GM23338 (cell line): ENCODE data around the gene ADAMTS17. TPM values are rescaled to one million over a fixed set of nuclear protein-coding genes. Genes with fewer than 3 reads are reported as not detected.

ENCODE experiments used
- ATAC-seq: fragments of 200-7000 bp; cut with Tn5 transposase; 3 replicates; pipeline ENCODE4 v1.9.1; 2020
- DNase-seq: peaks from one replicate; pipeline ENCODE4 v3.0.0-alpha.2; 2015; ENCODE audit warnings: low spot score
- H2AFZ ChIP-seq: fragments of 200-600 bp; sonication (generic); 2 replicates; pipeline ENCODE4 v1.8.0; 2016; ENCODE audit warnings: antibody characterized with exemption, mild to moderate bottlenecking, moderate library complexity
- H3F3A ChIP-seq: fragments of 200-600 bp; sonication (generic); replicated peaks from 2 replicates; pipeline ENCODE4 v1.8.0; 2017; ENCODE audit warnings: antibody characterized with exemption, mixed run types, low read depth
- H3K27ac ChIP-seq: fragments of 200-600 bp; sonication (generic); 2 replicates; pipeline ENCODE4 v1.6.1; 2016; ENCODE audit warnings: low read depth
- H3K27me3 ChIP-seq: fragments of 200-600 bp; sonication (generic); 2 replicates; pipeline ENCODE4 v1.8.0; 2016; ENCODE audit warnings: mild to moderate bottlenecking, mixed run types, moderate library complexity; ENCODE audit not compliant: insufficient read depth
- H3K36me3 ChIP-seq: fragments of 200-600 bp; sonication (generic); 2 replicates; pipeline ENCODE4 v1.8.0; 2016; ENCODE audit warnings: mild to moderate bottlenecking; ENCODE audit not compliant: insufficient read depth
- H3K4me1 ChIP-seq: fragments of 200-600 bp; sonication (generic); 2 replicates; pipeline ENCODE4 v1.8.0; 2016; ENCODE audit warnings: mild to moderate bottlenecking, moderate library complexity; ENCODE audit not compliant: insufficient read depth
- H3K4me2 ChIP-seq: fragments of 200-600 bp; sonication (generic); 2 replicates; pipeline ENCODE4 v1.7.1; 2017; ENCODE audit warnings: mixed run types
- H3K4me3 ChIP-seq: fragments of 200-600 bp; sonication (generic); 2 replicates; pipeline ENCODE4 v1.6.1; 2016; ENCODE audit warnings: mixed run types
- H3K79me2 ChIP-seq: fragments of 200-600 bp; sonication (generic); replicated peaks from 2 replicates; pipeline ENCODE4 v1.8.0; 2017; ENCODE audit warnings: mild to moderate bottlenecking; ENCODE audit not compliant: insufficient read depth
- H3K9me2 ChIP-seq: fragments of 200-600 bp; sonication (generic); 2 replicates; pipeline ENCODE4 v1.8.0; 2017; ENCODE audit not compliant: insufficient read depth
- H4K20me1 ChIP-seq: fragments of 200-600 bp; sonication (generic); replicated peaks from 2 replicates; pipeline ENCODE4 v1.8.0; 2017; ENCODE audit warnings: mild to moderate bottlenecking; ENCODE audit not compliant: insufficient read depth
- H3K27ac Mint-ChIP-seq: 2 replicates; pipeline ENCODE4 v1.8.0; 2020; ENCODE audit warnings: inconsistent platforms, mild to moderate bottlenecking, moderate library complexity, mixed read lengths
- H3K27me3 Mint-ChIP-seq: 3 replicates; pipeline ENCODE4 v1.8.0; 2022; ENCODE audit warnings: low read depth, mild to moderate bottlenecking, moderate library complexity, mixed read lengths, inconsistent platforms; ENCODE audit not compliant: insufficient read depth, poor library complexity
- H3K36me3 Mint-ChIP-seq: 3 replicates; pipeline ENCODE4 v1.8.0; 2021; ENCODE audit warnings: low read depth, mild to moderate bottlenecking, inconsistent platforms, moderate library complexity, mixed read lengths
- H3K4me1 Mint-ChIP-seq: 3 replicates; pipeline ENCODE4 v1.8.0; 2020; ENCODE audit warnings: mild to moderate bottlenecking, inconsistent platforms, mixed read lengths
- H3K4me3 Mint-ChIP-seq: 3 replicates; pipeline ENCODE4 v1.8.0; 2021; ENCODE audit warnings: moderate library complexity, mild to moderate bottlenecking, inconsistent platforms, mixed read lengths
- H3K9me3 Mint-ChIP-seq: 3 replicates; pipeline ENCODE4 v1.8.0; 2020; ENCODE audit warnings: moderate library complexity, mild to moderate bottlenecking, inconsistent platforms, mixed read lengths
- CREB1 ChIP-seq: fragments of 250-450 bp; sonication (Bioruptor Pico); IDR thresholded peaks from 2 replicates; pipeline ENCODE4 v1.5.0; 2020; ENCODE audit warnings: low read depth, mild to moderate bottlenecking, moderate library complexity
- CTCF ChIP-seq, 2 experiments: fragments of 200-600 bp in 1 of 2; sonication (generic) in 1 of 2; conservative IDR thresholded peaks; 2 replicates each; pipeline versions ENCODE4 v1.5.1 to v1.6.1; 2016 to 2017; ENCODE audit warnings: antibody characterized with exemption in 2 of 2, low read depth in 2 of 2, mild to moderate bottlenecking in 2 of 2, moderate library complexity in 1 of 2
- ETS1 ChIP-seq: IDR thresholded peaks from 2 replicates; pipeline ENCODE4 v1.6.1; 2016; ENCODE audit warnings: antibody characterized with exemption
- EZH2 ChIP-seq: fragments of 200-600 bp; sonication (generic); IDR thresholded peaks from one replicate; pipeline ENCODE4 v1.8.0; 2017; ENCODE audit warnings: antibody characterized with exemption, mild to moderate bottlenecking, low read depth; ENCODE audit not compliant: unreplicated experiment
- EZH2phosphoT487 ChIP-seq: fragments of 200-600 bp; sonication (generic); IDR thresholded peaks from one replicate; pipeline ENCODE4 v1.8.1; 2018; ENCODE audit warnings: antibody characterized with exemption; ENCODE audit not compliant: unreplicated experiment
- JUNB ChIP-seq: IDR thresholded peaks from one replicate; pipeline ENCODE4 v1.6.1; 2016; ENCODE audit warnings: antibody characterized with exemption; ENCODE audit not compliant: unreplicated experiment
- NANOG ChIP-seq: IDR thresholded peaks from 2 replicates; pipeline ENCODE4 v1.6.1; 2016; ENCODE audit warnings: antibody characterized with exemption, borderline replicate concordance
- POLR2AphosphoS5 ChIP-seq: IDR thresholded peaks from 2 replicates; pipeline ENCODE4 v1.6.1; 2016; ENCODE audit warnings: antibody characterized with exemption, low read depth
- REST ChIP-seq: IDR thresholded peaks from one replicate; pipeline ENCODE4 v1.6.1; 2018; ENCODE audit warnings: antibody characterized with exemption; ENCODE audit not compliant: unreplicated experiment
- ZNF331 ChIP-seq: fragments of 250-450 bp; sonication (Bioruptor Pico); IDR thresholded peaks from 2 replicates; pipeline ENCODE4 v1.5.0; 2020; ENCODE audit warnings: low read depth, mild to moderate bottlenecking, moderate library complexity
- ZNF462 ChIP-seq: fragments of 250-450 bp; sonication (Bioruptor Pico); IDR thresholded peaks from 2 replicates; pipeline ENCODE4 v1.5.0; 2020; ENCODE audit warnings: mild to moderate bottlenecking, moderate library complexity
- polyA plus RNA-seq: library from polyadenylated mRNA; unstranded; fragments of >200 nt; fragmentation: Nextera tagmentation; extraction: Ambion mirVana; gene quantifications from 2 replicates; pipeline ENCODE4 v1.2.1, GENCODE V29; 2016
- total RNA-seq: library from RNA; depleted of rRNA; stranded (reverse); fragments of >200 nt; shearing (Covaris generic); gene quantifications from 2 replicates; pipeline ENCODE4 v1.2.3, GENCODE V29; 2014

The ADAMTS17 gene
- total and polyA plus RNA-seq, 2 experiments from 2014 or later: 0.60 to 3.8 TPM

- Histone ChIP-seq H3K4me2 (no peak overlapping the region), H3K9me2 (no peaks in the 10 kb centered on the region), H3K27ac (no peak overlapping the region), H2AFZ (no peak overlapping the region), H3K4me3 (no peak overlapping the region), H3F3A (no peaks in the 10 kb centered on the region), H3K27me3 (peaks cover 18% of the 10 kb centered on the region), H3K4me1 (no peaks in the 10 kb centered on the region), H4K20me1 (no peaks in the 10 kb centered on the region), H3K36me3 (no peaks in the 10 kb centered on the region), H3K79me2 (no peaks in the 10 kb centered on the region)
- peaks cover 12% of the 10 kb centered on the region; the same call in 2 of the 3 replicates for H3K4me1 Mint-ChIP-seq
- H3K36me3 Mint-ChIP-seq: peaks cover under 1% of the 10 kb centered on the region; the same call in 2 of the 3 replicates
- peaks cover 11% of the 10 kb centered on the region for H3K27me3 Mint-ChIP-seq
- TF ChIP-seq POLR2AphosphoS5 (no peak), ETS1 (no peak), ZNF462 (CRISPR knock-in tag) (no peak), NANOG (no peak), CREB1 (CRISPR knock-in tag) (no peak), ZNF331 (CRISPR knock-in tag) (no peak), JUNB (no peak), EZH2 (no peak), EZH2phosphoT487 (no peak), CTCF (conservative IDR thresholded peaks at IDR 0.05; ENCODE audit: low read depth in 2 of 2) (no peak), REST (no peak)
- H3K27ac Mint-ChIP-seq: no peak overlapping the region
- H3K4me3 Mint-ChIP-seq: no peak overlapping the region
- no peak for DNase-seq
- no peak for ATAC-seq
- H3K9me3 Mint-ChIP-seq: peaks cover 6% of the 10 kb centered on the region
Observed at GRCh38 chr15:100052716-100053473, 288.9 kb downstream of the ADAMTS17 start.
